ENCODE results near the gene ZNF366.

Gene ZNF366

GRCh38 chr5:72519111-72519510 is 11.9 kb upstream of the ZNF366 start:
- DNase-seq (ENCODE audit: low read depth) = no peak

GRCh38 chr5:72518001-72518683 is 10.9 kb upstream of the ZNF366 start:
- no peak for DNase-seq (ENCODE audit: low read depth)

DNA sequence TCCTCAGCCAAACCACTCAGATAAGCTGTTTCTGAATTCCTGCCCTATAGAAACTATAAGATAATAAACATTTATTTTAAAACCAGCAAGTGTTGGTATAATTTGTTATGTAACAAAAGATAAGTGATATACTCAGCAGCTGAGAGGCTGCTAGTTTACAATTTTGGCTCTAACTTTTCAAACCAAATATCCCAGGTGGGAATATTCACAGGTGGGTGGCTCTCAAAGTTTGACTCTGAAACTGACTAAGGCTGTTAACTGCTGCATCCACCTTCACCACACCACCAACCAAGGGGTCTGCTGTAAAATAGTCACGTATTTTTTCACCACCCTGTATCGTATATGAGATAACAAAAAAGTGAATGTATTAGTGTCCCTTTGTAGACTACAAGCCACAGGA is 9.7 kb upstream of the ZNF366 start:
- DNase-seq (ENCODE audit: low read depth) = no peak

- no peak for DNase-seq (ENCODE audit: low read depth)
These were observed 8.0 kb upstream of the ZNF366 start for GRCh38 chr5:72515211-72515610.

- no peak for DNase-seq (ENCODE audit: low read depth)
These were observed 5.3 kb upstream of the ZNF366 start for GRCh38 chr5:72512593-72512860.

DNA sequence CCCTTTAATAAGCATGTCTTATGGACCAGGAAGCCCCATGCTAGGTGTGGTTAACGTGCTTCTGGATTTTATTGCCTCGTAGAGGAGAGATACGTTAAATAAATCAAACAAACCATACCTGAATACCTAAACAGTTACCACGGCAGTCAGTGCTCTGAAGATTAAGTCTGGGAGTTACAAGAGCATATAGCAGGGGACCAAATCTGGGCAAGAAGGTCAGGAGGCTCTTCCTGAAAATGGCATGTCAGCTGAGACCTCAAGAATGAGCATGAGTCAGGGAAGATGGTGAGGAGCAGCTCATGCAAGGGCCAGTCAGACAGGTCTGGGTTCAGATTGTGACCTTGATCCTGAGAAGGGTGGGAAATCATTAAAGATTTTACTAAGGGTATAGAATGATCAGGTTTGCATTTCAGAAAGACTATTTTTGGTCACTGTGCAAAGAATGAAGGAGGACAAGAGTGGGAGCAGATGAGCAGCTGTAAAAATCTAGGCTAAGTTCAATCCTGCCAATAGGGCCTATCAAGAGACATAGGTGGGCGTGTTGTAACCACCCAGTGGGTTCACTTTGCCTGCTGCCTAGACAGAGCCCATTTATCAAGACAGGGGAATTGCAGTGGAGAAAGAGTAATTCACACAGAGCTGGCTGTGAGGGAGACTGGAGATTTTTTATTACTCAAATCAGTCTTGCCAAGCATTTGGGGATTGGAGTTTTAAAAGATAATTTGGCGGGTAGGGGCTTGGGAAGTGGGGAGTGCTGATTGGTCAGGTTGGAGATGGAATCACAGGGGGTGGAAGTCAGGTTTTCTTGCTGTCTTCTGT is 4.8 kb upstream of the ZNF366 start:
- DNase-seq (ENCODE audit: low read depth) = no peak

DNA sequence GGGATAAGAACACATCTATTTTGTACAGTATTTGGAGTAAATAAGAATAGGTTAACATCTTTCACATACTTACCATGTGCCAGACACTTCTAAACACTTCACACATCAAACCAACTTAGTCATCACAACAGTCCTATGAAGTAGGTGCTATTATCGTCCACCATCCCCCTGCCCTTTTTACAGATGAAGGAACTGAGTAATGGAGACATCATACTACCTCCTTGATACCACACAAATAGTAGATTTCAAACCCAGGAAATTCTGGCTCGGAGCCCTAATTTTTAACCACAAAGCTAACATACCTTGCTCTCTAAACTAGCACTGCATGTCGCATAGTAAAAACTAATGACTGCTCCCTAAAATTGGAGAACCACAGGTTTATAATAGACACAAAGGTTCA is 4.2 kb upstream of the ZNF366 start:
- no peak for DNase-seq (ENCODE audit: low read depth)

DNA sequence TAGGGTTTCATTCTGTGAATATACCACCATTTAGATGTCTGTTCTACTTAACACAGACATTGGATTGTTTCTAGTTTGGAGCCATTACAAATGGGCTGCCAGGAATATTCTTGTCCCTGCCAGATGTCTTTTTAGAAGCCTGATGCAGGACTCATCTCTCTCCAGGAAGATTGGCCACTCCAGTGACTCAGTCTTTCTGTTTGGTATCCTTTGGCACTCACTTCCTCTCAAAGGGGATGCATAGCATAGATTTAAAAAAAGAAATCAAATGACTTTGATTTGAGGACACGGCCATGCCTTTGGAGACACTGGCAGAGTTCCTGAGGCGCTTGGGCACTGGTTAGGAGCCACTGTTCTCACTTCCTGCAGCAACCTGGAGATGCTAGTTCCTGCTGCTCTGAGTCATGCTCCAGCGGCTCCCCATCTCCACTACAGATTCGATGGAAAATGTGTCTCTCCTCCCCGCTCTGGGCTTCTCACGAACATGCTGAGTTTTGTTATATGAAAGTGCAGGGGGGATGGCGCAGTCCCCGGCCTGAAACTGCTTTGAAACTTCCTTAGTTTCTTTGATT is 3.5 kb upstream of the ZNF366 start:
- DNase-seq (ENCODE audit: low read depth) = no peak

DNA sequence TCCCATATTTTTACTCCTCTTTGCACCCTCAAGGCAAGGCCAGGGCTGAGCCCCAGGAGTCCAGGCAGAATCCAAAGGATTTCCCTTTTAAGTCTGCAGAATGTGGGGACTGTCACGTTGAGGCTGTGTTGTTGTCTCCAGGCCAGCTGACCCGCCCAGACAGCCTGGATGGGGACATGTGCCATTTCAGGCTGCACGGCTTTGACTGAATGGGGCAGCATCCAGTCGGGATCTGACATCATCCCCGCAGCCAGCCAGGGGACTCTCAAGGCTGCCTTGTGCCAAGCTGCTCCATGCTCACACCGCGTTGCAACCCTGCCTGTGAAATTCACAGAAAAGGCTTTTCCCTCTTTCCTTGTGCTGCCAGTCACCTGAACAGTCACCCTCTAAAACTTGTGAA is 2.2 kb upstream of the ZNF366 start:
- no peak for DNase-seq (ENCODE audit: low read depth)

DNA sequence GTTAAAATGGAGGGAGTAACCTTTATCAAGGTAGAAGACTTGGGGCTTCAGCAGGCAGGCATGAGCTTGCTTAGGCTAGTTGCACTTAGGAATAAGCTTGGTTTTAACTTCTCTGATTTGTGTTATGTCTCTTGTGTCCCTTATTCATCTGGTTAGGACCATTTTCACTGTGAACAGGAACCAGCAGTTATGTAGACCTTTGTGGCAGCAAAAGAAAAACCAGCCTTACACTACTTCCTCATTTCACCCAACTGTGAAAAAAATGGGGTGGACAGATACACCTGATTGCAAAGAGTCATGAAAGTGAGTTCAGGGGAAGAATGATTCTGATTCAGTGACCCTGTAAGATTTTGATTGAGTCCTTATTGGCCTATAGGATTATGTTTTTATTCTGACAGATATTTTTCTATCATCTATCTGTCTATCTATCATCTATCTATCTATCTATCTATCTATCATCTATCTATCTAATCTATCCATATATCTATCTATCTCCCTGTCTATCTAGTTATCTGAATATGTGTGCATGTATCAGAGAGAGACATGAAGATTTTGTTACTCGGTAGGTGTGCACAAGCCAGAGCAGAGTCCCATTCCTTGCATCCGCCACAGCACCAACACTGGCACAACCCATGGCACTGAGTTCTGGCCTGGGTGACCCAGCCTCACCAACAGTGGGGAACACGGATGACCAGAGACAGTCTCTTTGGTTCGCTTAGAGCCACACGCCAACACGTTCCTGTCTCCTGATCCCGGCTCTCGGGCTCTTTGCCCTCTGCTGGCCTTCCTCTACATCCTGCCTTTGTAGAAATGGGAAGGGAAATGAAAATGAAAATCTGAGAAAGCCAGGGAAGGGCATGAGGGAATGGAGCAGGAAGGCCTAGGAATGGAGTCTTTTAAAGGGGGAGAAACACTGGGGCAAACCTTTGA is 1.3 kb upstream of the ZNF366 start:
- no peak for DNase-seq (ENCODE audit: low read depth)

DNA sequence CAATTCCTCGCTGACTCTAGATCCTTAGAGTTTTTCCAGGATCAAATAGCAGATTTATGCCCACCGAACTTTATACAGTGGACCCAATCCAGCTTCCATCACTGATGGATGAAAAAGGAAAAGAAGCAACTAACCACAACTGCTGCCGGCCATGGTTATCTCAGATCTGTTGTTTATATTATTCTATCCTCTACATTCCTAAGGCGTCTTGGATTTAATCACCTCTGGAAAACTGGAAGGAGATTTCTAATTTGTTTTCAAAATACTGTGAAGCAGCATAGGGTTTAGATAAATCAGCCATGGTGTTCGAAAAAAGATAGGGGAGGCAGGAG is 663 bp upstream of the ZNF366 start:
- DNase-seq (ENCODE audit: low read depth) = no peak

- DNase-seq (ENCODE audit: low read depth) = no peak
These were observed 1.1 kb downstream of the ZNF366 start for GRCh38 chr5:72506158-72506549.

- no peak for DNase-seq (ENCODE audit: low read depth)
These were observed 1.6 kb downstream of the ZNF366 start for GRCh38 chr5:72505539-72506157.

DNA sequence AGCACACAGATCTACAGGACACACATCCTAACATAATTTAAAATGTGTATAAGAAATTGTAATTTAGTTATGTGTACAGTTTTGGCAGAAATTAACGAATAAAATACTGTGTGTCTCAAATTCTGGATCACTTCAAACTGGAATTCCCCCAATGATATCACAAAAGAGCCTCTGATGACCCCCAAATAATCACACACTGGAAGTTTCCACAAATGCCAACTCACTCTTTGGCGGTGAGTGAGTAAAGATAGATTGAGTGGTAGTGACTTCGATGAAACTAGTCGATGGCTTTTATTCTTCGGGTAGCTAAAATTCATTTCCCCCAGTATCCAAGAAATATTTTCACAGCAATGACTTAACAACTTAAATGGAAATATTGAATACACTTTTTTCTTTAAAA is 2.2 kb downstream of the ZNF366 start:
- no peak for DNase-seq (ENCODE audit: low read depth)

GRCh38 chr5:72503888-72504491 is 3.2 kb downstream of the ZNF366 start:
- no peak for DNase-seq (ENCODE audit: low read depth)

GRCh38 chr5:72501488-72501887 is 5.7 kb downstream of the ZNF366 start:
- DNase-seq (ENCODE audit: low read depth) = no peak

- DNase-seq (ENCODE audit: low read depth) = no peak
These were observed 7.5 kb downstream of the ZNF366 start for GRCh38 chr5:72499730-72500129.

GRCh38 chr5:72499090-72499489 is 8.1 kb downstream of the ZNF366 start:
- no peak for DNase-seq (ENCODE audit: low read depth)

GRCh38 chr5:72498284-72498683 is 8.9 kb downstream of the ZNF366 start:
- DNase-seq (ENCODE audit: low read depth) = no peak

GRCh38 chr5:72497823-72498222 is 9.4 kb downstream of the ZNF366 start:
- DNase-seq (ENCODE audit: low read depth) = no peak

DNA sequence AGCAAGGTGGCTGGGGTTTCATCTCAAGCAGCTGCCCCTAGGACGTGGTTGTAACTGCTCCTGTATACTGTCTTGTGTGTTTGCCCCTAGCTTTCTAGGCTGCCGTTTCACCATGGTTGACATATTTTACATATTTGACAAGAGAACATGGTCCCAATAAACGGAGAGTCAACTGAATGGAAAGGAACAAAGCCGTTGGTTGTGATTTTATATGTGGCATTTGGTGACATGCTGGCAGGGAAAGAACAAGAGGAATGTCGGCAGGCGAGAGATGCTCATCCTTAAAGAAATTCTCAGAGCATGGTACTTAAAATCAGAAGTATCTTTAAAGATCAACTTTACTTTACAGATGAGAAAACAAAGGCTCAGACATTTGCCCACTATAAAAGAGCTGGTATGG is 11.8 kb downstream of the ZNF366 start:
- no peak for DNase-seq (ENCODE audit: low read depth)

GRCh38 chr5:72494623-72495124 is 12.5 kb downstream of the ZNF366 start:
- no peak for DNase-seq (ENCODE audit: low read depth)

Data from fibroblast of the conjunctiva (primary cell).